HG02678 (cell line): Measurements from ENCODE around the gene BPIFB6.

ENCODE experiments used
- ATAC-seq: cut with Tn5 transposase; IDR thresholded peaks from one replicate; pipeline ENCODE4 v1.9.1; 2021; ENCODE audit warnings: mild to moderate bottlenecking, moderate library complexity; ENCODE audit not compliant: unreplicated experiment

BPIFB6 gene

DNA sequence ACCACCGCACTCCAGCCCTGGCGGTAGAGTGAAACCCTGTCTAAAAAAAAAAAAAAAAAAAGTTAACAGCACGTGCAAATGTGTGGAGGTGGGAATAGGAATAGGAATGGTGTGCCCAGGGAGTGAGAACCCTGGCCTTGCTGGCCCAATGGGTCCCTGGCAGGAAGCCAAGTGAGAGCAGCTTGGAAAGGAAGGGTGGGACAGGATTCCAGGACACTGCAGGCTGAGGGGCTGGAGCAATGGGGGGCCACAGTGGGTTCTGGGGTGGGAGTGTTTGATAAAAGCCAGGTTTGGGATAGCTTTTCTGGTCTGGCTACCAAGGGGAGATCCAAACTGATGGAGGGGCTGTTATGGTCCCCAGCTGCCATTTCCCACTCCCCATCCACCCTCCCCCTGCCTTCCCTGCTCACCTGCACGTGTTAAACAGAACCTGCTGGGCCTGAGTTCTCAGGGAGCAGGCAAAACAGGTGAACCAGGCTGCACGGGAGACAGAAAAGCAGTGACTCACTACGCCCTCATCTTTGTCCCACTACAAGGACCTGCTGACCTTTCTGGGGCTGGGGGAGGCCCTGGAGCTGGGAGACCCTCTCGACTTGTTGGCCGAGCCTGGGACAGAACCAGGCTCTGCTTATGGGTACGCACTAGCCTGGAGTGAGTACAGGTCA is 30.5 kb upstream of the BPIFB6 start:
- ATAC-seq, result no peak

- ATAC-seq, result no peak
Measured at GRCh38 chr20:33002087-33002808, 29.2 kb upstream of the BPIFB6 start.

DNA sequence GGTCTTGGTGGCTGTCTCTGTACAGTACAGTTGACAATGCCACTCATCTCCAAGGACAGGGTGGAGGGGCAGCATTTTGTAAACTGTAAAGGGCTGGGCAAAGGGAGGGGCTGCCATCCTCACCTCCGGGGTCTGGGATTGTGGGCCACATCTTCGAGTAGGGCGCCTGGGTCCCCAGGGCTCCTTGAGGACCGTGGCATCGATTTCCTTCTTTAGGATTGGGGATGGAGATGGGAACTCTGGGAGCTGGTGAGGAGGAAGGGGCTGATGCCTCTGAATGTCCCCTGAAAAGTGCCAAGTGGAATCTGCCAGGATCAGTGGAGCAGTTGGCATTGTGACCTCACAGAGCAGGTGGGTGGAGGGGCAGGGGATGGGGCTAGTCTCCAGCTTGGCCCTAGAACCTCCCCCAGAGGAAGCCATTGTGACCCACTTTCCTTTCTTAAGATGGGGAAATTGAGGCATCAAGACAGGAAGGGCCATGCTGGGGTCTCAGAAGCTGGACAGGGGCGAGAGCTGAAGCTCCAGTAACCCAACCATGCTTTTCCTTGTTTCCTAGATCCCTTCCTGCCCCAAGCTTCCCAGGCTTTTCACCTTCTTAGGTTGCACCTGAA is 27.2 kb upstream of the BPIFB6 start, which contains the start of gene SUN5:
SUN5 (minus strand) TSS at position 293 of the 611 bp plus-strand sequence; CDS start at position 200, 93 bp downstream.
- no peak for ATAC-seq

DNA sequence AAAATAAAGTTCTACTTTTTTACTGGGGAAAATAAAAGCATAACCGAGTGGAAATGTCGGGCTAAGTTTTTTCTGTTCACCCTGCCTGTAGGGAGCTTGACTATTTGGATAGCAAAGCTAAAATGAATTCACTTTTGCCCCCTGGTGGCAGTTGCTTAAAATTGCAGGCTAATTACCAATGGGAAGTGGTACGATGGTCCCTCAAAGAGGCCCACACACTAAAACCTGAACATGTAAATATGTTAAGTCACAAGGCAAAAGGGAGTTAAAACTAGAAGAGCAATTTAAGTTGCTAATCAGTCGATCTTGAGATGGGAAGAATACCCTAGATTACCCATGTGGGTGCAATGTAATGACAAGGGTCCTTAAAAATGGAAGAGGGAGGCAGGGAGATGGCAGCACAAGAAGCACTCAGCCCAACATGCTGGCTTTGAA is 26.3 kb upstream of the BPIFB6 start:
- ATAC-seq, result no peak

DNA sequence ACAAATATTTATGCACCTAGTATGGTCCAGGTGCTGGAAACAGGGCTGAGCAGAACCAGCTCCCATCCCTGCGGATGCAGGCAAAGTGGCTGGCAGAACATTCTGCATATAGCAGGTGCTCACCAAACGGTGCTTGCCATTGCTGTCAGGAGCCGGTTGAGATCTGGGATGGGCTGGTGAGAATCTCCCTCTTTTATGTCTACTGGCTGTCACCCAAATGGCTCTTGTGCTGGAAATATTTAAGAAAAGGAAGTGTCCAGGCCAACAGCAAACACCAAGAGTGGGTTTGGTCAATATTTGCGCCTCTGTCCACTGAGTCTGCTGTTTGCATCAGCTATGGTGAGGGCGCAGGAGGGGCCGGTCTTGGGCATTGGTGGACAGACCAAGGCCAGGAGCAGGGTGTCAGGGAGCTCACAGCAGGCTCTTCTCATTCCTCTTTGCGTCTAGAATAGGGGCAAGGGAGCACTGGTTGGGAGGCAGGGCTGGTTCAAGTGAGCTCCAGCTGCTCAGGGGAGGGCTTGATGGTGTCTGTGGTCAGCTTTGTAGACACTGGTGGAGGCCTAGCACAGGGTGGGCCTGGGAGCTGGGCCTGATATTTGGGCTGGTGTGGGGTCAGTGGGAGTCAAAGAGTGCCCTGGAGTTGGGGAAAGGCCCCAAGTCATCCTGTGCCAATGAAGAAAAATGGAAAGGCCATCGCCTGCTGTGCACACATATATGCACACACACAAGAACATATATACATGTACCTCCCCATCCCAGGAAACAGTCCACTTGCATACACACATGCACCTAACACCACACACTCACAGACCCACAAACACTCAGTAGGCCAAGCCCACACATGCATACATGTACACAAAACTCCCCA is 25.3 kb upstream of the BPIFB6 start:
- ATAC-seq, result no peak

GRCh38 chr20:33006776-33007375 is 24.6 kb upstream of the BPIFB6 start:
- ATAC-seq, result no peak

- ATAC-seq, result no peak
Measured at GRCh38 chr20:33007376-33008335, 23.8 kb upstream of the BPIFB6 start, which contains the start of gene BPIFB2. BPIFB2 (plus strand) TSS chr20:33007704; CDS start chr20:33008575, 871 bp downstream.

DNA sequence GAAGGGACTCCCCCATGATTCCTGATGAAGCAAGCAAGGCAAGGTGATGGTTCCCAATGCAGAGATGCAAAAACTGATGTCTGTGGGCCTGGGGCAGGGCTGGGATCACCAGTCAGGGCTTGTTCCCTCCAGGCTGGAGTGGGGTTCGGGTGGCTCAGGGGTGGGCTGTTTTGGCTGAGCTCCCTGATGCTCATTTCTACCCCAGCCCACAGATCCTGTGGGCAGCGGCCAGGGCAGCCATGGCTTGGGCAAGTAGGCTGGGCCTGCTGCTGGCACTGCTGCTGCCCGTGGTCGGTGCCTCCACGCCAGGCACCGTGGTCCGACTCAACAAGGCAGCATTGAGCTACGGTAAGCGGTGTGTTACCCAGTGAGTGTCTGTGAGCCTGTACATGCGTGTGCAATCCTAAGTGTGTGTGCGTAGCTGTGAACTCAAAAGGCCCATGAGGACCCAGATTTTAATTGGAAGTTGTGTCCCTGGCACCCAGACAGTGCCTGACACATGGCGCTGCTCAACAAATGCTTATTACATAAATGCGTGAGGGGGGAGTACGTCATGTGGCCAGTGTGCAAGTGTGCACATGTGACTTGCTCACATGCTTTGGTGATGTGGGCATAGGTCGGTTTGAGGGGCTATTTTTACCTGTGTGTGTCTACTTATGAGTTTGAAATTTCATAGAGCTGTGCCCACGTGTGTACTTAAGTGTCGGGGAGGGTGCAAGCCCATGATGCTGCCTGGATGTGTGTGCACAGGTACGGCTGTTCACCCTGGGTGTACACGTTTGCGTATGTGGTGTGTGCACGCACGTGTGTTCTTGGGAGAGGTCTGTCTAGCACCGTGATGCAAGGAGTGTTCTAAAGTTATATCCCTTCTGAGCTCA is 22.9 kb upstream of the BPIFB6 start:
- no peak for ATAC-seq

GRCh38 chr20:33009214-33010132 is 22.0 kb upstream of the BPIFB6 start:
- ATAC-seq, result no peak

- no peak for ATAC-seq
Measured at GRCh38 chr20:33010133-33010504, 21.3 kb upstream of the BPIFB6 start.

GRCh38 chr20:33010674-33011449 is 20.6 kb upstream of the BPIFB6 start:
- no peak for ATAC-seq

GRCh38 chr20:33012327-33013189 is 18.9 kb upstream of the BPIFB6 start:
- no peak for ATAC-seq

DNA sequence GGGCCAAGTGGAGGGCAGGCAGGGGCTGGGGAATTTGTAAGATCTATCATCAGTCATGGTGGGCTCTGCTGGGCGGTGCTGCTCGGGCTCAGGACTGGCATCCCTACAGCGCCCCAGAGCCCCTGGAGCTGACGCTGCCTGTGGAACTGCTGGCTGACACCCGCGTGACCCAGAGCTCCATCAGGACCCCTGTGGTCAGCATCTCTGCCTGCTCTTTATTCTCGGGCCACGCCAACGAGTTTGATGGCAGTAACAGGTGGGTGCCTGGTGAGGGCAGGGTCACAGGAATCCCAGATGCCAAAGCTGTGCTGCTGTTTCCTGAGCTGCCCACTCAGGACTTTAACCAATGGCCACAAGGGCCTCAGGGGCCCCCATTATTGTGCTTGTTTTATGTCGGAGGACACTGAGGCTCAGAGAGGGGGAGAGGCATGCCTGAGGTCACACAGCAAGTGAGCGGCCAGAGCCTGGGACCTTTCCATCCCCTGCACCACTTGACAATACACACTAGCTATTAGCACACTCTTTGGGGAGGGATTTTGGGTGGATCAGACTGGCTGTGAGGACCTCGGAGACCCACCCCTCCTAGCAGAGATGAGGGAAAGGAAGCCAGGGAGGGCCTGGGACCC is 17.6 kb upstream of the BPIFB6 start:
- no peak for ATAC-seq

DNA sequence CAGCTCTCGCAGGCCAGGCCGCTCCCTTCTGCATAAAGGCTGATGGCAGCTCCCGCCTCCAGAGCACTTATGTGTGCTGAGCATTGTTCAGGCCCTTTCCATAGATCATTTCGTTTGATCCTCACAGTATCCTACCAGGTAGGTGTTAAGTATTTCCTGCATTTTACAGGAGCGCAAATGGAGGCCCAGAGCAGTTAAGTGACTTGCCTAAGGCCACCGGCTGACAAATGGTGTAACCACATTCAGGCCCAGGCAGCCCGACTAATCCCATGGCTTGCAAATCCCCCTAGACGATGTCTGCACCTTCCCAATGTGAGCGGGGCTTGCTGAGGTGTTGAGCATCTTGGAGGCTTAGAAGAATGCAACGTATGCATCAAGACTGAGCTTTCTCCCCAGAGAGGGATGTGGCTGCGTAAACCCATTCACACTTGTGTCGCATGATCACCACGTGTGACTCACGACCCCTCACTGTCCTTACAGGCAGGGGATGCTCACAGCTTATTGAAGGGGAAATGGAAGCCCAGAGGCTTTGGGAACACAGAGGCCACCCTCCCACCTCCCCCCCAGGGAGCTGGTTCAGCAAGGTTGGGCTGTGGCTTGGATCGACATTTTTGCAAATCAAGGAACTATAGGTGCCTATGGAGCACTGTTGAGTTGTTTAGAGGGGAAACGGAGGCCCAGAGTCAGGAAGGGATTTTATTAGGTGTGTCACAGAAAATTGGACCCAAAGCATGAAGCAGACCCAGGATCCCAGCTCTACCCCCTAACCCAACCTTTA is 16.9 kb upstream of the BPIFB6 start:
- ATAC-seq, result no peak

DNA sequence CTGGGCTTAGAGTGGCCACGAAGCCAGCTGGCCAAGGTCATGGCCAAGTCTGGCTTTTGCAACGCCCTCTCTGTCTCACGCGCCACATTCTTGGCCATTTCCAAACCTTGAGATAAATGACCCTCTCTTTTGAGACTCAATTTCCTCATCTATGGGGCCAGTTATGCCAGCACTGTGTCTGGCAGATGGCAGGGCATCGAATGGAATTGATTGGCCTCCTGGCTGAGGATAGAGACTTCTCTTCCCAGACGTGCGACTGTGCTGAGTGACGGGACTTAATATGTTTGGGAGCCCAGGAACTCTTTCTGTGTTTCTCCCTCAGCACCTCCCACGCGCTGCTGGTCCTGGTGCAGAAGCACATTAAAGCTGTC is 16.3 kb upstream of the BPIFB6 start:
- no peak for ATAC-seq
